Spleen (tissue), 7 donors: ENCODE results near the gene GPR176.

Experiments
- POLR2A ChIP-seq, 3 donors: fragments of 450-650 bp; IDR thresholded peaks; one replicate each; pipeline ENCODE4 v1.5.1; 2017; ENCODE audit warnings: antibody characterized with exemption in 3 of 3, mild to moderate bottlenecking in 1 of 3
- POLR2AphosphoS5 ChIP-seq, 3 donors: sonication (generic); formaldehyde crosslinking; IDR thresholded peaks; one replicate each; pipeline ENCODE4 v1.5.1; 2017; ENCODE audit warnings: antibody characterized with exemption in 3 of 3
- TF ChIP-seq, protein P1 (sequence below), 11 experiments: fragments of 200-600 bp in 7 of 11; fragments of 450-650 bp in 4 of 11; sonication (generic) in 4 of 11; IDR thresholded peaks in 8 of 11; conservative IDR thresholded peaks in 3 of 11; 1 replicate in 7 of 11; 2 replicates in 4 of 11; pipeline versions ENCODE4 v1.4.0 to v1.8.0; 2016 to 2021; ENCODE audit warnings: antibody characterized with exemption in 11 of 11, inconsistent platforms in 4 of 11, mild to moderate bottlenecking in 1 of 11
- donor health status: DM: no; HTN: no; CAD: no; lungs with moderate emphysema.
- donor health status: DM: no; HTN: no; CAD: no.
- donor health status: DM: no; HTN: no; CAD: no.

DNA sequence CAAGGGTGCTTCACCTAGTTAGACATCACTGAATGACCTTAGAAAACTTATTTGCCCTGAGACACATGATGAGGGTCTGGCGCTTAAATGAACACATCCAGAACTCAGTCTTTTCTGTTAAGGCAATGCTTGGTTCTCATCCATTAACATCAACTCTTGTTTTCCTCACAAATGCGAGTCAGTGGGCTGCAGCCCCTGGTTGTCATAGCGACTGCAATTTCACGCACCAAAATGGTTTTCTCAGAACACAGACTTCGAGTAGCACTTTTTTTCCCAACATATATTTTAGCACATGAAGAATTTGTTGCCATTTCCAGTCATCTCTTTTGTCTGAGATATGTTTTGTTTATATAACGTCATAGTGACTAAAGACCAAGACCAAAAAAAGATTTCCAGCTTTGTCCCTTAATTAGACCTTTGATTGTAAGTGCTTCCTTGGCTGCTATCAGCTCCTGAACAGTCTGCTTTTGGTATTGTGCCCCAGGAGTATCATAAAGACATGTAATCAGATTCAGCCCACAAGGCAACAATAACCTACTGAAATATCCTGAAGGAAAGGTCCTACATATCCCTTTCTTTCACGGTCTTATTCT lies 68.5 kb downstream of the GPR176 start:
- no peak for TF ChIP-seq POLR2A (IDR thresholded peaks at IDR 0.05)
- TF ChIP-seq, protein P1, sequence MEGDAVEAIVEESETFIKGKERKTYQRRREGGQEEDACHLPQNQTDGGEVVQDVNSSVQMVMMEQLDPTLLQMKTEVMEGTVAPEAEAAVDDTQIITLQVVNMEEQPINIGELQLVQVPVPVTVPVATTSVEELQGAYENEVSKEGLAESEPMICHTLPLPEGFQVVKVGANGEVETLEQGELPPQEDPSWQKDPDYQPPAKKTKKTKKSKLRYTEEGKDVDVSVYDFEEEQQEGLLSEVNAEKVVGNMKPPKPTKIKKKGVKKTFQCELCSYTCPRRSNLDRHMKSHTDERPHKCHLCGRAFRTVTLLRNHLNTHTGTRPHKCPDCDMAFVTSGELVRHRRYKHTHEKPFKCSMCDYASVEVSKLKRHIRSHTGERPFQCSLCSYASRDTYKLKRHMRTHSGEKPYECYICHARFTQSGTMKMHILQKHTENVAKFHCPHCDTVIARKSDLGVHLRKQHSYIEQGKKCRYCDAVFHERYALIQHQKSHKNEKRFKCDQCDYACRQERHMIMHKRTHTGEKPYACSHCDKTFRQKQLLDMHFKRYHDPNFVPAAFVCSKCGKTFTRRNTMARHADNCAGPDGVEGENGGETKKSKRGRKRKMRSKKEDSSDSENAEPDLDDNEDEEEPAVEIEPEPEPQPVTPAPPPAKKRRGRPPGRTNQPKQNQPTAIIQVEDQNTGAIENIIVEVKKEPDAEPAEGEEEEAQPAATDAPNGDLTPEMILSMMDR (IDR thresholded peaks at IDR 0.05 in 8 of 11, conservative IDR thresholded peaks at IDR 0.05 in 3 of 11), result no peak
- TF ChIP-seq POLR2AphosphoS5 (IDR thresholded peaks at IDR 0.05), result no peak
